Heart left ventricle (tissue), 13 donors: ENCODE measurements around the gene MMP7.

Experiments
- POLR2A ChIP-seq, 2 donors: fragments of 450-650 bp; IDR thresholded peaks; one replicate each; pipeline ENCODE4 v1.6.1; 2017; ENCODE audit warnings: antibody characterized with exemption in 2 of 2, mild to moderate bottlenecking in 2 of 2, moderate library complexity in 2 of 2
- TF ChIP-seq, protein P1 (sequence below), 12 donors: fragments of 200-600 bp; sonication (generic) in 4 of 12; IDR thresholded peaks; one replicate each; pipeline versions ENCODE4 v1.5.0 to v1.8.0; 2018 to 2022; ENCODE audit warnings: antibody characterized with exemption in 12 of 12, mild to moderate bottlenecking in 5 of 12
- donor health status: ischemic (EF 13 %, LVEDD 7.1; RV severe dilation, severe dysfunction).
- donor health status: DM: no; HTN: yes; CAD: no.
- donor health status: DM: no; HTN: no; CAD: no.
- donor health status: ischemic (EF 25% LVEDD 6.9; RV normal size, moderate dysfunction).
- donor health status: ischemic (EF 25% LVEDD 5.7; RV mildly dilated, moderate dysfunction).
- donor health status: ischemic (EF 35%, LVEDD 5.7; RV mildly dilated, moderate dysfunction).
- donor health status: nonischemic (EF 11% LVEDD 7.7; RV severe dilation, severe dysfunction).
- donor health status: DM: yes; HTN: yes; CAD: no.
- donor health status: PGD.
- donor health status: ischemic (EF 29% LVEDD 5.4; RV normal size, mild dysfunction).
- donor health status: nonischemic (EF 23%, LVEDD 6.1; RV moderate dilation, normal function).

- TF ChIP-seq, protein P1, sequence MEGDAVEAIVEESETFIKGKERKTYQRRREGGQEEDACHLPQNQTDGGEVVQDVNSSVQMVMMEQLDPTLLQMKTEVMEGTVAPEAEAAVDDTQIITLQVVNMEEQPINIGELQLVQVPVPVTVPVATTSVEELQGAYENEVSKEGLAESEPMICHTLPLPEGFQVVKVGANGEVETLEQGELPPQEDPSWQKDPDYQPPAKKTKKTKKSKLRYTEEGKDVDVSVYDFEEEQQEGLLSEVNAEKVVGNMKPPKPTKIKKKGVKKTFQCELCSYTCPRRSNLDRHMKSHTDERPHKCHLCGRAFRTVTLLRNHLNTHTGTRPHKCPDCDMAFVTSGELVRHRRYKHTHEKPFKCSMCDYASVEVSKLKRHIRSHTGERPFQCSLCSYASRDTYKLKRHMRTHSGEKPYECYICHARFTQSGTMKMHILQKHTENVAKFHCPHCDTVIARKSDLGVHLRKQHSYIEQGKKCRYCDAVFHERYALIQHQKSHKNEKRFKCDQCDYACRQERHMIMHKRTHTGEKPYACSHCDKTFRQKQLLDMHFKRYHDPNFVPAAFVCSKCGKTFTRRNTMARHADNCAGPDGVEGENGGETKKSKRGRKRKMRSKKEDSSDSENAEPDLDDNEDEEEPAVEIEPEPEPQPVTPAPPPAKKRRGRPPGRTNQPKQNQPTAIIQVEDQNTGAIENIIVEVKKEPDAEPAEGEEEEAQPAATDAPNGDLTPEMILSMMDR (IDR thresholded peaks at IDR 0.05): no peak
- TF ChIP-seq POLR2A (IDR thresholded peaks at IDR 0.05): no peak
These were observed 14.0 kb upstream of the MMP7 start for GRCh38 chr11:102544594-102544993.
